ENCODE results near the gene KCNQ4.
A peak's percentile ranks its signal among the peaks of the same experiment; 100 is the strongest.

KCNQ4 gene

DNA sequence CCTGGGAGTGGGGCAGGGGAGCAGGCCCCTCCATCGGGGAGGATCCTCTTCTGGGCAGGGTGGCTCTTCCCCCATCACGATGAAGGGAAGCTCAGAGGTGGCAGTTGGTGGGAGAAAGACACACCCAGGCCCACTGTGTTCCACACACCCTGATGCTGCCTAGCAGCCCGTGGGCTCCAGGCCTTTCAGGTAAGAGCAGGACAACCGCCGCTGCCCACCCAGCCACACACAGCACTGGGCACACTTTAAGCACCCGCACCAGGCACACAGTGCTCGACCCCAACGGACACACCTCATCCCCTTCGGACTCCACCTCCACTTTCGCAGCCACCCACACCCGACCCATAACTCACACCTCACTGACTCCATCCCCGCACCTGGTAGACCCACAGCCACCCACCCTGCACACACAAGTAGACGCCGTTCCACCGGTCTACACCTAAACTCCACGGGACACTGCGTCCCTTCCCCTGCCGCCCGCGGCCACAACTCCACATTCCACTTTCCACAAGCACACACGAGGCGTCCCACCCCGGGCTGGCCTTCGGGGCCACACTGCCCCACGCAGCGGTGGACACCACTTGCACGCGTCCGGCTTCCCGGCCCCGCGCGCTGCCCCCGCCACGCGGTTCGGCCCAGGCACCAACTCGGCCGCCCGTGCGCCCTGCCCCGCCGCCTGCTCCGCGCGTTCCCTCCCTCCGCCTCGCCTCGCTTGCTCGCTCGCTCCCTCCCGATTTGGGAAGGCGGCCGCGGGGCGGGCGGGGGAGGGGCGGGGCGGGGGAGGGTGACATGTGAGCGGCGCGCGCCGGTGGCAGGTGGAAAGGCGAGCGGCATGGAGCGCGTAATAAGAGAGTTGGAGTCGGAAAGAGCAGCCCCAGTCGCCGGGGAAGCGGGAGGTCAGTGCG lies at the start of gene KCNQ4:
Gene KCNQ4, plus strand, starts transcription at position 787 of the 905 bp plus-strand sequence. CDS start 307 bp downstream, outside the sequence.
- no peak for DNase-seq (ENCODE audit: low read depth)

DNA sequence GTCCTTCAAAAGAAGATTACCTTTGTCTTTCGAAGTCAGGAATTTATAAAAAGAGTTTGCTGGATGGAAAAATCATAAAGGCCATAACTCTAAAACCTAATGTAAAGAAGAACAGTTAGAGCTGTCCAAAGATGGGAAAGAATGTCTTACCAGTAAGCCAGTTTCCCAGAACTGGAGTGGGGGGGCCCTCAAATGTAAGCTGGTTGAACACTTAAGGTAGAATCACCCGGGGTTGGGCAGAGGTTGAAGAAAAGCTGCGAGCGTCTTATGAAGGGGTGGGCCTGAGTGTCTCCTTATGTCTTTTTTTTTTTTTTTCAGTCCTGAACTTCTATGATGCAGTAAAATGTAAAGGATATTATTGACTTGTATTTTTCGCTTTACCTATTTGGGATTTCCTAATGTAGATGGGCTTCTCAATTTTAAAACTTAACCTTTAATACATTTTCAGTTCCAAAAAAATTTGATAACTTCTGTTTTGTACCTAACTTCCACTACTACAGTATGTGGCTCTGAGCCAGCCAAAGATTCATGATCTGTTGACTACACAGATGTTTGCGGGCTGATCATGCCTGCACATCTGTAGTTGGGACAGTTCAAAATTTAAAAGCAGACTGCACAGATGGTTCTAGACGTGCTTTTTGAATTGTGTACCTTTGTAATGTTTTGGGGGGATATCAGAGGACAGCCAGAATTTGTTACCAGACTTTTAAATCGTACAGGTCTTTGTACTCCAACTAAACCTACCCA lies 48.5 kb upstream of the KCNQ4 start:
- DNase-seq (ENCODE audit: low read depth) = no peak

DNA sequence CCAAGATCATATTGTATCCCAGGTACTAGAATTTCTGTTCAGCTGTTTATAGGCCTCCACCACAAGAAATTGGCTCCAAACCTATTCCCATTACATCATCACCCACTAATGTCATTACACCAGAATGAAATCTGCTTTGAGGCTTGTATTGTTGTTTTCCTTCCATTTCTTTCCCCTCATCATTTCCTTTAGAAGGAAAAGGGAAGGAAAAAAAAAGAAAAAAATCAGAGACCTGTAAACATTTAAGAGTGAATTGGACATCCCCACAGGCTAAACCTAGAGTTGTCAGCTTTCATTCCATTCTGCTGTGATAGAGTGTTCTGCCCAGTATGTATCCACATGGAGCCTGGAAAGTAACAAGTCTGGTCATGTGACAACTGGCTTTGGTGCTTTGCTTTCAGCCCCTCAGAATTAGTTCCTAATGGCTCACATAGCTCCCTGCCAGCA lies 47.5 kb upstream of the KCNQ4 start:
- no peak for DNase-seq (ENCODE audit: low read depth)

DNA sequence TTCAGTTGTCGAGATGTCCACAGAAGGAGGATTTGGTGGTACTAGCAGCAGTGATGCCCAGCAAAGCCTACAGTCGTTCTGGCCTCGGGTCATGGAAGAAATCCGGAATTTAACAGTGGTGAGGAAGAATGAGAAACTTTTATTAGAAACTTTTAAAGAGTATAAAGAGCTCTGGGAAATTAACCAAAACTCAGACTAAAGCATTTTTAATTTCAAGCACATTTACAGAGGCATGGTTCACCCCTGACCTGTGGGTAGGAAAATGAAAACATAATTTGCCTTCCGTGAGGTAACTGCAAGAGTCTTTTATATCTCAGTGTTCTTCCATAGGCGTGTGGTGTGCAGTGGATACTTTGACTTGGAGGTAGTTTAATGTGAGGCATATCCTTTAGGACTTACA lies 44.8 kb upstream of the KCNQ4 start:
- no peak for DNase-seq (ENCODE audit: low read depth)

DNA sequence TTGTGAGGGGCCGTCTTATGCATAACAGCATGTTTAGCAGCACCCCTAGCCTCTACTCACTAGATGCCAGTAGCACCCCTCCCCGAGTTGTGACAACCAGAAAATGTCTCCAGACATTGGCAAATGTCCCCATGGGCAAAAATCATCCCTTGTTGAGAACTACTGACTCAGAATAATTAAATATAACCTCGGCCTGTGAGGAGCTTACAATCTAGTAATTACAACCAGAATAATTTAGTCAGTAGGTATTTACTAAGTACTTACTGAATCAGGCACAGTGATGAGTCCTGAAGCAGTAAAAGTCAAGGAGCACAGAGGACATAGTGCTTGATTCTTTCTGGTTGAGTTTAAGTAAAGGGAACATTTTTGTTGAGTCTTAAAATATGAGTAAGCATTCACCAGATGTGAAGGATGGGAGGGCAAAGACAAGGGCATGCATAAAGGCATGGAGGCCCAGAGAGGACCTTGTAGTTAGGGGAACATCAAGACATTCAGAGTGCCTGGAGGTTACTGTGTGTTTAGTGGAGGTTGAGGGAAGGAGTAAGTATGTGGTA lies 44.1 kb upstream of the KCNQ4 start:
- peak; percentile 18 for DNase-seq (ENCODE audit: low read depth)

DNA sequence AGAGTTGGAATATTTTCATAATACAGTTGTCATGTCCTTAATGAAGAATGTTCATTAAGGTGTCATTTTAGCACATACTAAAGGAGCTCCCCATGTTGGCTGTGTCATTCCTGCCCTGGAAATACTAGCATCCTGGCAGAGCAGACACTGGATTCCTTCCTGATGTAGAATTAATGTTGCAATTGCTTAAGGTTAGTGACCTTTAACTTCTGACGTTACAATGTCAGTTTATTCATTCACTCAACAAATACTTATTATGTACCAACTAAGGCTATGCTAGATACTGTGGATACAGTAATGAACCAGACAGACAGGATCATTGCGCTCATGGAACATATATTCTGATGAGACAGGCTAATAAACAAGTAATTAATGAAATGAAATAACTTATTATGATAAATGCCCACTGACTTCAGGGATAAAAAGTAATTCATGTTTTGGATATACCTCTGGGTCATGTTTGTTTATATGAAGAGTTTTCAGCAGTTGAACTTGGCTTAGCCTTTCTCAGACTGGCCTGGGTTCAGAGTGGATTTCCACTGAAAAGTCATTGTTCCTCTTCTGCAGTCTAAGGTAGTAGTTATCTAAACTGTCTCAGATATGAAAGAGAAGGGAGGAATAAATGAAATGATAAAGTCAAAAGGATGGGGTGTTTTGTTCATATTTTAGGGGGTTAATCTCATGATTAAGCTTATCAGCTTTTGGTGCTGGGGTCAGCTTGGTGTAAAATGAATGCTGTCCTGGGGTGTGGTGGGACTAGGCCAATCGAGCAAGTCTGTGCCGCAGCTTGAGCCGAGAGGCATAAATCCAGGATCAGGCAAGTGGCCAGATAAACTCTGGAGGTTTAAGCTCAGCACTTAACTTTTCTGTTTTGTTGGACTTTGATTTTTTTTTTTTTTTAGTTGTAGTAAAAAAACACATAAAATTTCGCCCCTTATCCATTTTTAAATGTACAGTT lies 43.3 kb upstream of the KCNQ4 start:
- DNase-seq (ENCODE audit: low read depth) = no peak

DNA sequence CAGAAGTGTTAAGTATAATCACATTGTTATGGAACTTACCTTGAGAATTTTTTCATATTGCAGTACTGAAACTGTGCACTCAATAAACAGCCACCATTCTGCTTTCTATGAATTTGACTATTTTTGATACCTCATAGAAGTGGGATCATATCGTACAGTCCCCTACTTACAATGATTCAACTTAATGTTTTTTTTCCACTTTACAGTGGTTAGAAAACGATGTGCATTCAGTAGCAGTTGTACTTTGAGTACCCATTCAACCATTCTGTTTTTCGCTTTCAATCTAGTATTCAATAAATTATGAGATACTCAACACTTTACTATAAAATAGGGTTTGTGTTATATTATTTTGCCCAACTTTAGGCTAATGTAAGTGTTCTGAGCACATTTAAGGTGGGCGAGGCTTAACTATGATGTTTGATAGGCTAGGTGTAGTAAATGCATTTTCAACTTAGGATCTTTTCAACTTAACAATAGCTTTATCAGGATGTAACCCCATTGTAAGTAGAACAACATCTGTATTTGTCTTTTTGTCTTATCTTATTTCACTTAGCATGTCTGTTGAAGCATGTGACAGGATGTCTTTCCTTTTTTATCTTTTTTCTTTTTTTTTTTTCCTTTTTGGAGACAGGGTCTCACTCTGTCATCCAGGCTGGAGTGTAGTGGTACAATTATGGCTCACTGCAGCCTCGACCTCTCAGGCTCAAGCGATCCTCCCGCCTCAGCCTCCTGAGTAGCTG lies 42.4 kb upstream of the KCNQ4 start:
- no peak for DNase-seq (ENCODE audit: low read depth)

DNA sequence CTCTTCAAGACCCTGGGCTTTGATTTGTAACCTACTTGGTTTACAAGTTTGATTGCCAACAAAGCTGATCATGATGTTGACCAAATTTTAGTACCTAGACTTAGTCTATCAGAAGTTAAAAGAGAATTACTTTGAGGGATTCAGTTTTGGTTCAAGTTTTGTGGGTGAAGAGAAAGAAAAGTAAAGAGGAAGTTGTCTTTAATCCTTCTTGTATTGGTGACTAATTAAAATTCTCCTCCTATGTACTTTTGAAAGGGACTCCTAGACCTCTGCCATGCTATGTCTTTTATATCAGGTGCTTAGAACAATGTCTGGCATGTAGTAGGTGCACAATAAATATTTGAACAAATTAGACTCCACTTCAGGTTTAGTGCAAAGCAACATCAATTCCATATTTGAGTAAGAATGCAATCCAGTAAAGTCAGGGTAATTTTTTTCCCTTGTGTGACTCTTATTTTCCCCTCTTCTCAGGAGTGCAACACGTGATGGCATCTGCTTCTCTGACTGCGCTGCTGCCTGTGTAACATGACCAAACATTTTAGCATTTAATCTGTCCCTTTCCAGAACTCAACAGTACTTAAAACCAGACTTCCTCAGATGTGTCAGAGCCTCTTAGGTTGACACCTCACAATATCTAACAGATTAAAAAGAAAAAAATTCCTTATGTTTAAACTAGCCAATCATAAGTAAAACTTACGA lies 41.1 kb upstream of the KCNQ4 start:
- no peak for DNase-seq (ENCODE audit: low read depth)

DNA sequence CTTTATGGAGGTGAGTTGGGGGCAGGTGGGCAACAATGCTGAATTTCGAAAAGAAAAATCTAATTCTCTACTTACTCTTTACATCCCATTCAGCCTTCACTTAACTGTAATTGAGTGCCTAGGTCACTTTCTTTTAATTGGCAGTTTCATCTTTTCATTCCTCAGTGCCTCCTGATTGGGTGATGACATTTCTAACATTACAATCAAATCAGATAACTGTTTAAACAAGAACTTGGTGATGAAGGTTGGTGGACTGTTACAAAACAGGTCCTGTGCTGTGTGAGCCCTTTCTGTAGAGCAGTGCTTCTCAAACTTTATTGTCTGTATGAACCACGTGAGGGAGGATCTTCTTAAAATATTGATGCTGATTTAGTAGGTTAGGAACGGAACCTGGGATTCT lies 40.1 kb upstream of the KCNQ4 start:
- no peak for DNase-seq (ENCODE audit: low read depth)

DNA sequence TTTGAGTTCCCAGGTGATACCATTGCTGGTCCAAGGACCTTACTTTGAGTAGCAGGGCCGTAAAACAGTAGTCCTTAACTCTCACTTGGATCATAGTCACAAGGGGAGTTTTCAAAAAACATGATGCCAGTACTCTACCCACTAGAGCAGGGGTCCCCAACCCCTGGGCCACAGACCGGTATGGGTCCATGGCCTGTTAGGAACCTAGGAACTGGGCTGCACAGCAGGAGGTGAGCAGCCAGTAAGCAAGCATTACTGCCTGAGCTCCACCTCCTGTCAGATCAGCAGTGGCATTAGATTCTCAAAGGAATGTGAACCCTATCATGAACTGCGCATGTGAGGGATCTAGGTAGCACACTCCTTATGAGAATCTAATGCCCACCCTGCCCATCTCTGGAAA lies 39.7 kb upstream of the KCNQ4 start:
- DNase-seq (ENCODE audit: low read depth) = no peak

DNA sequence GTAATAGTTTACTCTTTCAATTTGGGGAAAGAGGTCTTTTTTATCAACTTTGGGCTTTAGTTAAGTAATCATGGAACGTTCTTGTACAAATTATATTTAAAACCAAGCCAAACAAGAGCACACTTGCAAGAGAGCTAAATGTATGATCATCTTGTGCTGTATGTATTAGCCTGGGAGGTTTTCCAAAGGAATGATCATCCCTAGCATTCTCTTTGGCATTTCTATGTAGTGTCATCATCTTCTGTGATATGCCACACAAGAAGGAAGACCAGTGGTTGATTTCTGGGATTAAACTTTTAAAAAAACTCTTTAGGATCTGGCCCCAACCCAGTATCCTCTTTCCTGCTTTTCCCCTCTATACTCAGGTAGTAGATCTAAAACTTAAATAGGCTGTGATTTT lies 38.4 kb upstream of the KCNQ4 start:
- DNase-seq (ENCODE audit: low read depth) = peak; percentile 29

DNA sequence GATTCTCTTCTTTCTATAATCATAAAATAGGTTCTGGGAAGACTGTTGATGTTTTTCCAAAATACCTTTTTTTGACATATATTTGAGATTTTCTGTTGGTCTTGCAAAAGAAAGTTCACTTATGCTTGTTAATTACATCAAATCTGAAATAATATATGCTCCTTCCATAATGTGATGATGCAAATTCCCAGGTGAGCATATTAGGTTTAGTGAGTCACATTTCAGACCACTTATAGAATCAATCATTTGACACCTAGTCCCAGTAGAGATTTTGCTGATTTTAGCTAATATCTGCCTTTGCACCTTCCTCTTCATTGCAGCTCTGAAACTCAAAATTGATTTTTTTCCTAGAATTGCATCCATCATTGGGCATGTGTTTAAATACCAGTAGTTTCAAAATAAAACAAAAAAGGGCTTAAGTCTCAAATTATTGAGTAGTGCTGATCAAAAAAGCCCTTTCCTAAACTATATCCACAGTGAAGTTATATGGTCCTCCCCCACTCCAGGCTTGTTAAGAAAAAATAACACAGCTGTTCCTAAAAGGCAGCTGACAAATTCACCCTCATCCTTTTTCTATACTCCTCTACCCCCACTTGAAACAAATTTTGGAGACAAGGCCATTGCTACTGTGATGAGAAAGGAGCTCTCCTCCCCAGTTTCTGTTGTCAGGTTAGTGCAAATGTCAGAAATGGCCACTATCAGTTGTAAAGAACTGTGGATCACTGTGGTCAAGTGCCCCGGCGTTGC lies 37.1 kb upstream of the KCNQ4 start:
- DNase-seq (ENCODE audit: low read depth) = no peak

DNA sequence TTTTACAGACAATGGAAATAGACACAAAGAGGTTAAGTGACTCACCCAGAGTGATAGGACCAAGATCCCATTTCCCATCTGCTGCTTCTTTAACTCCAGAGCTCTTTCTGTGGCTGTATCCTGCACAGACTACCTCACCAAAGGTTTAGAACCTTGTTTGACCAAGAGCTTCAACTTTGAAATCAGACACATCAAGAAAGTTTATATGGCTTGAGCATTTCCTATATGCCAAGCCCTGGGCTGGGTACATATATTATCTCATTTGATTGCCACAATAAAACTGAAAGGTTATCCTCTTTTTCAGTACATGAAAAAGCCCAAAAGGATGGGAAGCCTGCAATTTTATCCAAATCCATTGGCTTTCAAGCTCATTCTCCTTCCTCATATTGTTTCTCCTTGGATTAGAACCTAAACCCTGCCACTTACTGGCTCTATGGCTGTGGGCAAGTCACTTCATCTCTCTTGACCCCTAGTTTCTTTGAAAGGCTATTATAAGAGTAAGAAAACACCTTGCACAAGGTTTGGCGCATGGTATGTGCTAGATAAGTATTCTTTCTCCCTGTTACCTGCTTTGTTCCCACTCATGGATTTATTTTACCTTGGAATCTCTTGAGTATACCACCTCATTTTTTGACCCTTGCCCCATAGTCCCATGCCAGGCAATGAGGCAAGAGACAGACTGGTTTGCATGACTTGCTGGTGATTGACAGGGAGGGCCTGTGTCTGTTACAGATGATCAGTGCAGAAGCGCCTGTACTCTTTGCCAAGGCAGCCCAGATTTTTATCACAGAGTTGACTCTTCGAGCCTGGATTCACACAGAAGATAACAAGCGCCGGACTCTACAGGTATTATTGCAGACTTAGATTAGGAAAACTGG lies 34.5 kb upstream of the KCNQ4 start:
- no peak for DNase-seq (ENCODE audit: low read depth)

DNA sequence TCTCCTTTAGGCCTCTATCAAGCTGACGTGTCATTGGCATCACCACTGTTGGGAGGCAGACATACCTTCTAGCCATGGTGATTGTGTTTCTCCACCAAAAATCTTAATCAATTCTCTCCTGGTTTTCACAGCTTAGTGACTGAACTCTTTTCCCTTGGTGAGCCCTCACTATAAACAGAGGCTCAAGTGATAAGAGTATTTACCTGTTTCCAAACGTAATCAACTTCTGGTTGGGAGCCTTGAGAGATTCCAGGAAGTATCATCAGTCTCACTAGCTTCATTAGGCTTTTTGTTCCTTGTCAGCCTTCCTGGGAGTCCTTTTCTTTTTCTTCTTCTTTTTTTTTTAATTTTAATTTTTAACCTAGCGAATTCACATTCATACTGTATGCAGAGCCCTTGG lies 33.8 kb upstream of the KCNQ4 start:
- DNase-seq (ENCODE audit: low read depth) = no peak

DNA sequence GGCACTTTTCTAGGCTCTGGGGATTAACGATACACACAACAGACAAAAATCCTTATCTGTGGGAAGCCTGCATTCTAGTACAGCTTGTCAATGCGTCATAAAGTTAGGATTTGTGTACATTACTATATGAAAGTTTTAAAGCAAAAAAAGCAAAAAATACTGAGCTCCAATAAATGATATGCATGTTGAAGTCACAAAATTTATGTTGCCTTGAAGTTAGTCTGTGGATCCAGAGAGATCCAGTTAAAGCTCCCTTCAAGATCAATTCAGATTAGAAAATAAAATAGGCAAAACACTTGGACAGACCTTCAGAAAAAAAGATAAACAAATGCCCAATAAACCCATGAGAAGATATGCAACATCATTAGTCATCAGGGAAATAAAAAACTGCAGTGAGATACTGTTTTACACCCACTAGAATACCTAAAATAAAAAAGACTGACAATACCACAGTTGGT lies 33.1 kb upstream of the KCNQ4 start:
- DNase-seq (ENCODE audit: low read depth) = no peak

DNA sequence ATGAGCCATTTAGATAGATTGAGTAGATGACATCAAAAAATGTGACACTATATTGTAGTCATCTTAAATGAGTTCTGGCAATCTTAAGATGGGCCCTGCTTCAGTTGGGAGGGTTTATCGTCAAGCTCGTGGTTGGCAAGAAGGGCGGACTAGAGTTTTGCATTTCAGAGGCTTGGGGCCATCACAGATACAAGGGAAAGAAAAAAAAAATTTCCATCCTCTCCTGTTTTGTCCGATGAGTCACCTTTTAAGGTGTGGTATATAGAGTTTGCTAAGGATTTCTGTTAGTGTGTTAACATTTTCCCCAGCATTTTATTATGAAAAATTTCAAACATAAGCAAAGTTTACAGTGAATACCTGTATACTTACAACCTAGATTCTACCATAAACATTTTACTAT lies 31.8 kb upstream of the KCNQ4 start:
- DNase-seq (ENCODE audit: low read depth) = no peak

DNA sequence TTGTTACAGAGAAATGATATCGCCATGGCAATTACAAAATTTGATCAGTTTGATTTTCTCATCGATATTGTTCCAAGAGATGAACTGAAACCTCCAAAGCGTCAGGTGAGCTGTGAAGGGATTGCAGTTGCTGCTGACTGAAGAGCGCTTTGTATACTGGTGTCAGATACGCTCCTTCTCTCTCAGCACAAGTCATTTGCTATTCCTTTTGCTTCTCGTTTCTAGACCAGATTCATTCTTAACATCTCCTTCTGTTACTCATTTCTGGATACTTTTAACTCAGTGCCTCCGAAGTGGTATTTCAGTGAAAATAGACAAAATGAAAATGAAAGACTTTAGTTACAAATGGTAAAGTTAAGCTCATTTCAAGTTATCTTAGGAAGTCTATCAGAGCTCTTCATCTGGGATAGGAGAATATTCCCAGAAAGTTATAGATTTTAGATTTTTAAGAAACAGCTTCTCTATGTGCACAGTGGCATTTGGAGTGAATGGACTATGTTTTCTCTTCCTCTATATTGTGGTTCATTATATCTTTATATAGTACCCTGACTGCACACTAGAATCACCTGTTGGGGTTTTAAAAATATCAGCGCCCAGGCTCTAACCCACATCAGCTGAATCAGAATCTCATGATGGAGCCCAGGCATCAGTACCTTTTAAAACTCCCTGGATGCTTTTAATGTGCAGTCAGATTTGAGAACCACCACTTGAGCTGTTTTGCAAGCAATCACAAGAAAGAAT lies 30.3 kb upstream of the KCNQ4 start:
- no peak for DNase-seq (ENCODE audit: low read depth)

DNA sequence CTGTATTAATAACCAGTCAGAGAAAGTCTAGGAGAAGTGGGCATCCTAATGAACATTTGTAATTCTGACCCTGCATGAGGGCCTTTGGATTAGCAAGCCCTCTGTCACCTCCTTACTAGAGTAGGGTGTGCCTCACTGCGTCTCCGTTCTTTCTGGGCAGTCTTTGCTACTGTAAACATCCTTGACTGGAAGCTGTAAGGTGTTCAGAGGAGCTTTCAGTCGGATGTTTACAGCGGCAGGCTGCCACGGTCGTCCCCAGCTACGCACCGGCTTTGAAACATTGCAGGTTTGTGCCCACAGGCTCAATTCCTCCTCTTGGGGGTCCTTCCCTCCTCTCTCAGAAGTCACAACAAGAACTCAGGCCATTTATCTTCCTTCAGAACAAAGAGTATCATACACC lies 29.4 kb upstream of the KCNQ4 start:
- no peak for DNase-seq (ENCODE audit: low read depth)
